NCI-H82 treated with DMSO at 0.1 percent for 48 hours (cell line): Measurements from ENCODE around the gene INPP4A.

Experiments used
- DNase-seq: peaks from one replicate; lab custom pipeline; 2025; ENCODE audit not compliant: unreplicated experiment; lab: John Stamatoyannopoulos, UW

INPP4A gene

GRCh38 chr2:98608962-98609604 is 164.4 kb downstream of the INPP4A start:
- DNase-seq = no peak

GRCh38 chr2:98614024-98614739 is 169.5 kb downstream of the INPP4A start:
- DNase-seq = no peak

- DNase-seq = no peak
These were observed 170.8 kb downstream of the INPP4A start for GRCh38 chr2:98615481-98615880.

GRCh38 chr2:98617149-98617548 is 172.5 kb downstream of the INPP4A start:
- no peak for DNase-seq

GRCh38 chr2:98623657-98624056 is 179.0 kb downstream of the INPP4A start:
- DNase-seq = no peak

- DNase-seq = no peak
These were observed 187.7 kb downstream of the INPP4A start for GRCh38 chr2:98632351-98632750.

GRCh38 chr2:98634406-98635092 is 189.9 kb downstream of the INPP4A start:
- DNase-seq = no peak

- DNase-seq = no peak
These were observed 192.9 kb downstream of the INPP4A start for GRCh38 chr2:98637401-98638147.

- DNase-seq = no peak
These were observed 198.9 kb downstream of the INPP4A start for GRCh38 chr2:98643496-98644100.
